PC-9 (cell line): ENCODE data around the gene FBXW7.

Experiments used
- EZH2 ChIP-seq: fragments of 200-600 bp; sonication (generic); IDR thresholded peaks from 2 replicates; pipeline ENCODE4 v1.8.0; 2017; ENCODE audit warnings: antibody characterized with exemption, low read depth
- TF ChIP-seq, protein P1 (sequence below): fragments of 200-600 bp; sonication (generic); conservative IDR thresholded peaks from 2 replicates; pipeline ENCODE4 v1.6.1; 2017; ENCODE audit warnings: mixed run types, antibody characterized with exemption, mild to moderate bottlenecking, moderate library complexity

GRCh38 chr4:152451496-152451895 lies 84.4 kb downstream of the FBXW7 start:
- TF ChIP-seq, protein P1, sequence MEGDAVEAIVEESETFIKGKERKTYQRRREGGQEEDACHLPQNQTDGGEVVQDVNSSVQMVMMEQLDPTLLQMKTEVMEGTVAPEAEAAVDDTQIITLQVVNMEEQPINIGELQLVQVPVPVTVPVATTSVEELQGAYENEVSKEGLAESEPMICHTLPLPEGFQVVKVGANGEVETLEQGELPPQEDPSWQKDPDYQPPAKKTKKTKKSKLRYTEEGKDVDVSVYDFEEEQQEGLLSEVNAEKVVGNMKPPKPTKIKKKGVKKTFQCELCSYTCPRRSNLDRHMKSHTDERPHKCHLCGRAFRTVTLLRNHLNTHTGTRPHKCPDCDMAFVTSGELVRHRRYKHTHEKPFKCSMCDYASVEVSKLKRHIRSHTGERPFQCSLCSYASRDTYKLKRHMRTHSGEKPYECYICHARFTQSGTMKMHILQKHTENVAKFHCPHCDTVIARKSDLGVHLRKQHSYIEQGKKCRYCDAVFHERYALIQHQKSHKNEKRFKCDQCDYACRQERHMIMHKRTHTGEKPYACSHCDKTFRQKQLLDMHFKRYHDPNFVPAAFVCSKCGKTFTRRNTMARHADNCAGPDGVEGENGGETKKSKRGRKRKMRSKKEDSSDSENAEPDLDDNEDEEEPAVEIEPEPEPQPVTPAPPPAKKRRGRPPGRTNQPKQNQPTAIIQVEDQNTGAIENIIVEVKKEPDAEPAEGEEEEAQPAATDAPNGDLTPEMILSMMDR = no peak
- TF ChIP-seq EZH2 = no peak
